Islet of Langerhans (tissue), 1 donor: ENCODE results near the gene A4GALT.
"Not testable (repeated sequence)": the region's sequence is repeated elsewhere in the genome, so short reads cannot be mapped to it uniquely, and the experiment has no call there.

ENCODE experiments used
- FAIRE-seq: peaks from one replicate; lab custom pipeline; 2011; peaks lifted over from hg19 to GRCh38; lab: Jason Lieb, UNC

Gene A4GALT

GRCh38 chr22:42740320-42740719 lies 19.6 kb upstream of the A4GALT start:
- FAIRE-seq: not testable (repeated sequence)

GRCh38 chr22:42734406-42734805 lies 13.7 kb upstream of the A4GALT start:
- FAIRE-seq: no peak

- not testable (repeated sequence) for FAIRE-seq
Measured at GRCh38 chr22:42733394-42733793, 12.7 kb upstream of the A4GALT start.

- FAIRE-seq: no peak
Measured at GRCh38 chr22:42732081-42732480, 11.4 kb upstream of the A4GALT start.

GRCh38 chr22:42726811-42727210 lies 6.1 kb upstream of the A4GALT start:
- FAIRE-seq: no peak

GRCh38 chr22:42725606-42726355 lies 5.1 kb upstream of the A4GALT start:
- no peak for FAIRE-seq

- no peak for FAIRE-seq
Measured at GRCh38 chr22:42724062-42724461, 3.4 kb upstream of the A4GALT start.

GRCh38 chr22:42721045-42721434 lies 370 bp upstream of the A4GALT start:
- no peak for FAIRE-seq

- FAIRE-seq: no peak
Measured at GRCh38 chr22:42719656-42720262, 911 bp downstream of the A4GALT start.

- FAIRE-seq: no peak
Measured at GRCh38 chr22:42719133-42719532, 1.5 kb downstream of the A4GALT start.

- FAIRE-seq: no peak
Measured at GRCh38 chr22:42717197-42717928, 3.3 kb downstream of the A4GALT start.

GRCh38 chr22:42716649-42717127 lies 4.0 kb downstream of the A4GALT start:
- no peak for FAIRE-seq

- no peak for FAIRE-seq
Measured at GRCh38 chr22:42716221-42716620, 4.4 kb downstream of the A4GALT start.

- no peak for FAIRE-seq
Measured at GRCh38 chr22:42714768-42715390, 5.8 kb downstream of the A4GALT start.

- FAIRE-seq: no peak
Measured at GRCh38 chr22:42714308-42714707, 6.4 kb downstream of the A4GALT start.

GRCh38 chr22:42711895-42712837 lies 8.5 kb downstream of the A4GALT start:
- FAIRE-seq: no peak

- FAIRE-seq: no peak
Measured at GRCh38 chr22:42711281-42711731, 9.4 kb downstream of the A4GALT start.

- no peak for FAIRE-seq
Measured at GRCh38 chr22:42708417-42708816, 12.3 kb downstream of the A4GALT start.

GRCh38 chr22:42707496-42707895 lies 13.2 kb downstream of the A4GALT start:
- FAIRE-seq: no peak

GRCh38 chr22:42704896-42705295 lies 15.8 kb downstream of the A4GALT start:
- FAIRE-seq: no peak

GRCh38 chr22:42702675-42703074 lies 18.0 kb downstream of the A4GALT start:
- no peak for FAIRE-seq
